Mesenchymal stem cell (in vitro differentiated cells and primary cell): Measurements from ENCODE around the gene ANKRD16.

Experiments used
- DNase-seq: peaks from one replicate; pipeline ENCODE4 v3.0.0-alpha.2; 2013
- H2AFZ ChIP-seq: one replicate; pipeline ENCODE4 v1.6.1; 2013; ENCODE audit warnings: low read depth, mild to moderate bottlenecking, control low read depth, inconsistent platforms, low read length, moderate library complexity
- H2AK5ac ChIP-seq: 2 replicates; pipeline ENCODE4 v1.6.1; 2013; ENCODE audit warnings: low read length, moderate library complexity, mild to moderate bottlenecking, inconsistent platforms; ENCODE audit not compliant: severe bottlenecking
- H2BK120ac ChIP-seq: one replicate; pipeline ENCODE4 v1.6.1; 2013; ENCODE audit warnings: low read depth, mild to moderate bottlenecking, inconsistent platforms, low read length, moderate library complexity
- H2BK12ac ChIP-seq, 2 experiments: one replicate each; pipeline ENCODE4 v1.6.1; 2013; ENCODE audit warnings: inconsistent platforms in 2 of 2, low read length in 2 of 2, mild to moderate bottlenecking in 2 of 2, moderate library complexity in 2 of 2, control low read depth in 1 of 2
- H2BK15ac ChIP-seq: one replicate; pipeline ENCODE4 v1.6.1; 2013; ENCODE audit warnings: mild to moderate bottlenecking, low read depth, inconsistent platforms; ENCODE audit not compliant: poor library complexity, severe bottlenecking
- H2BK5ac ChIP-seq: 2 replicates; pipeline ENCODE4 v1.6.1; 2013; ENCODE audit warnings: low read depth, mild to moderate bottlenecking, low read length, control low read depth, inconsistent platforms; ENCODE audit not compliant: poor library complexity, severe bottlenecking
- H3K14ac ChIP-seq, 2 experiments: one replicate each; pipeline ENCODE4 v1.6.1; 2013; ENCODE audit warnings: inconsistent platforms in 2 of 2, low read length in 2 of 2, control low read depth in 1 of 2, mild to moderate bottlenecking in 1 of 2, moderate library complexity in 1 of 2
- H3K18ac ChIP-seq, 2 experiments: one replicate each; pipeline ENCODE4 v1.6.1; 2013; ENCODE audit warnings: inconsistent platforms in 2 of 2, low read length in 2 of 2, control low read depth in 1 of 2, low read depth in 1 of 2, mild to moderate bottlenecking in 1 of 2
- H3K23ac ChIP-seq, 2 experiments: one replicate each; pipeline ENCODE4 v1.6.1; 2013; ENCODE audit warnings: inconsistent platforms in 2 of 2, low read length in 2 of 2, mild to moderate bottlenecking in 2 of 2, moderate library complexity in 2 of 2, control low read depth in 1 of 2
- H3K27ac ChIP-seq: 2 replicates; pipeline ENCODE4 v1.5.1; 2013; ENCODE audit warnings: mild to moderate bottlenecking, moderate library complexity, low read length, control low read depth, inconsistent platforms; ENCODE audit not compliant: poor library complexity, severe bottlenecking
- H3K27me3 ChIP-seq, 2 experiments: 2 replicates each; pipeline versions ENCODE4 v1.6.1 to v1.7.0; 2013; ENCODE audit warnings: low read length in 2 of 2, mild to moderate bottlenecking in 2 of 2, moderate library complexity in 2 of 2, control low read depth in 1 of 2, inconsistent platforms in 1 of 2; ENCODE audit not compliant: control insufficient read depth in 1 of 2, insufficient read depth in 1 of 2
- H3K36me3 ChIP-seq, 2 experiments: 2 replicates each; pipeline versions ENCODE4 v1.6.1 to v1.7.0; 2013; ENCODE audit warnings: low read length in 2 of 2, control low read depth in 1 of 2, inconsistent platforms in 1 of 2, low read depth in 1 of 2, mild to moderate bottlenecking in 1 of 2; ENCODE audit not compliant: insufficient read depth in 2 of 2, control insufficient read depth in 1 of 2
- H3K4ac ChIP-seq, 2 experiments: one replicate each; pipeline ENCODE4 v1.6.1; 2013; ENCODE audit warnings: inconsistent platforms in 2 of 2, low read length in 2 of 2, mild to moderate bottlenecking in 2 of 2, moderate library complexity in 2 of 2, control low read depth in 1 of 2, low read depth in 1 of 2
- H3K4me1 ChIP-seq: 2 replicates; pipeline ENCODE4 v1.6.1; 2013; ENCODE audit warnings: low read depth, low read length, control low read depth; ENCODE audit not compliant: control insufficient read depth, insufficient read depth
- H3K4me2 ChIP-seq: 2 replicates; pipeline ENCODE4 v1.6.1; 2013; ENCODE audit warnings: low read length, mild to moderate bottlenecking, inconsistent platforms; ENCODE audit not compliant: poor library complexity, severe bottlenecking
- H3K4me3 ChIP-seq, 2 experiments: 2 replicates each; pipeline versions ENCODE4 v1.5.1 to v1.7.0; 2013; ENCODE audit warnings: low read length in 2 of 2, mild to moderate bottlenecking in 2 of 2, control low read depth in 1 of 2, low read depth in 1 of 2; ENCODE audit not compliant: insufficient read depth in 1 of 2
- H3K79me1 ChIP-seq: replicated peaks from 2 replicates; pipeline ENCODE4 v1.6.1; 2013; ENCODE audit warnings: mild to moderate bottlenecking, control low read depth, low read length, inconsistent platforms; ENCODE audit not compliant: poor library complexity, severe bottlenecking
- H3K9ac ChIP-seq: 2 replicates; pipeline ENCODE4 v1.7.0; 2013; ENCODE audit warnings: mild to moderate bottlenecking, low read length, moderate library complexity
- H3K9me3 ChIP-seq: 2 replicates; pipeline ENCODE4 v1.7.0; 2013; ENCODE audit warnings: mild to moderate bottlenecking, low read length; ENCODE audit not compliant: control insufficient read depth
- H4K8ac ChIP-seq: one replicate; pipeline ENCODE4 v1.6.1; 2013; ENCODE audit warnings: inconsistent platforms, mild to moderate bottlenecking, low read length, moderate library complexity
- H4K91ac ChIP-seq: one replicate; pipeline ENCODE4 v1.6.1; 2013; ENCODE audit warnings: mild to moderate bottlenecking, low read length, inconsistent platforms
- WGBS: methylation state at CpG from one replicate; pipeline ENCODE4 v1.1.7; 2013; ENCODE audit warnings: mixed read lengths; 5-methylcytosine and 5-hydroxymethylcytosine counted together

ANKRD16 gene

DNA sequence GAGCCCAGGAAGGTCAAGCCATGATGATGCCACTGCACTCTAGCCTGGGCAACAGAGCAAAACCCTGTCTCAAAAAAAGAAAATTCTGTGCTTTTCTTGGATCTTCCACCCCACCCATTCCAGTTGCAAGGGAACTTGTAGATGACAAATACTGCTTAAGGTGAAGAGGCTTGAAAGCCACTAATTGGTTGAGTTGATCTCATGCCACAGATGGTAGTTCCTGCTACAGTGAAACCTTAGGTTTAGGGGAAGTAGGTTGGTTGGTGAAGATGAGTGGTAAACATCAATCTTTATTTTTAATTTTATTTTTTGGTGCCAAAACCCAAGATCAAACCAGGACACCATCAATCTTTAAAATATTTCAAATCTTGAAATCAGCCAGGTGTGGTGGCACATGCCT, 73.5 kb downstream of the ANKRD16 start:
- peaks cover 1% of the 10 kb centered on the region for H3K4me1 ChIP-seq
- no peak overlapping the region for H3K4ac ChIP-seq
- H3K9me3 ChIP-seq, result no peaks in the 10 kb centered on the region
- H2BK15ac ChIP-seq, result no peak overlapping the region
- H3K27me3 ChIP-seq, result no peaks in the 10 kb centered on the region
- H4K8ac ChIP-seq, result no peak overlapping the region
- H4K91ac ChIP-seq, result no peak overlapping the region
- H3K27ac ChIP-seq, result no peak overlapping the region
- H3K79me1 ChIP-seq, result peaks cover 4% of the 10 kb centered on the region
- H3K23ac ChIP-seq, result no peak overlapping the region
- no peak for DNase-seq
- no peak overlapping the region for H3K18ac ChIP-seq
- no peaks in the 10 kb centered on the region for H3K36me3 ChIP-seq
- no peak overlapping the region for H3K4me2 ChIP-seq
- no peak overlapping the region for H3K4me3 ChIP-seq
- H2BK12ac ChIP-seq, result no peak overlapping the region
- H3K14ac ChIP-seq, result no peak overlapping the region
- no peak overlapping the region for H2BK120ac ChIP-seq
- no peak overlapping the region for H2BK5ac ChIP-seq
- no peak overlapping the region for H2AFZ ChIP-seq
- no peak overlapping the region for H3K9ac ChIP-seq
- no peak overlapping the region for H2AK5ac ChIP-seq

DNA sequence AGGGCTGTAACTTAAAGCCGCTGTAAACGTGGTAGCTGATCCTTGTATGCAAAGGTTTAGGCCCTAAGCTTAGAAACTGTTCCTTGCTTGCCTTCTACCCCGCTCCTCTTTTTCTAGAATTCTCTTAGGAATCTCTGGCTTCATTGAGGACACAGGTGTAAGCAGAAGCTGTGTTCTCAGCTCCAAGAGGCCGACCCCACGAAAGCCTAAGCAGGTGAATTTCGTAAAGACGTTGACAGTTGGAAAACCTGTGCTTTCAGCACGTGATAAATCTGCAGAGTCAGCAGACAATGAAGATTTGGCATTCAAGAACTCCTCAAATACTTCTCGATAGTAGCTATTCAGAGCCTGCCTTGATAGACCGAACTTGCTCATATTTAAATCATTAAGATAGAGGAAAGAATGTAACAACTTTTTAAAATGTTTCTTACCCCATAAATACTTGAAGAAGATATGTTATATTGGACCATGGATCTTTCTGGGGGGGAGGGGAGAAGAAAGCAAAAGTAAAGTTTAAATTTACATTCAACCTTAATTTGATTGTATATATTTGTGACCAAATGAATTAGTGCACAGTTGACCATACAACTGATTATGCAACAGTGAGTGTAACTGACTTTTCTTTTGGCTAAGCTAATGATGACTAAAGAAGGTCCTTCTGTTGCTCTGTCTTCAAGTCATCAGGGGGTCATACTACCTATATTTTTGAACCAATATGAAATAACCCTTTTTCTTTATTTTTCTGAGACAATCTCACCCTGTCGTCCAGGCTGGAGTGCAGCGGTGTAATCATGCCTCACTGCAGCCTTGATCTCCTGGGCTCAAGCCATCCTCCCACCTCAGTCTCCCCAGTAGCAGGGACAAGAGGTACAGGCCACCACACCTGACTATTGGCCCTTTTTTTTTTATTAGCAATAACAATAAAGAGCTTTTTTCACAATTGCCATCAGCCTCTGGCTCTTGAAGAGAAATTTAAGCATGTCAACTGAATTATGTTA, 75.3 kb downstream of the ANKRD16 start:
- Histone ChIP-seq H3K4me1 (peaks cover 1% of the 10 kb centered on the region), H3K23ac (no peak overlapping the region), H3K79me1 (peaks cover 4% of the 10 kb centered on the region), H4K91ac (no peak overlapping the region), H2BK120ac (no peak overlapping the region), H2BK12ac (no peak overlapping the region), H2AK5ac (no peak overlapping the region), H3K18ac (peak overlapping the region in 1 of 2 experiments; percentile 97), H2BK15ac (no peak overlapping the region), H2AFZ (peak overlapping the region; percentile 36), H3K4ac (peak overlapping the region in 1 of 2 experiments; percentile 5), H2BK5ac (no peak overlapping the region), H3K14ac (no peak overlapping the region), H3K4me2 (peak overlapping the region; percentile 81), H3K4me3 (peak overlapping the region; percentile 91 to 98), H3K36me3 (no peaks in the 10 kb centered on the region), H3K9ac (peak overlapping the region; percentile 98), H3K27me3 (no peaks in the 10 kb centered on the region), H3K27ac (peak overlapping the region; percentile 73), H4K8ac (peak overlapping the region; percentile 5), H3K9me3 (no peaks in the 10 kb centered on the region)
- peak; percentile 26 for DNase-seq
- 32% methylated on average over 9 of the region's 12 CpGs for WGBS

DNA sequence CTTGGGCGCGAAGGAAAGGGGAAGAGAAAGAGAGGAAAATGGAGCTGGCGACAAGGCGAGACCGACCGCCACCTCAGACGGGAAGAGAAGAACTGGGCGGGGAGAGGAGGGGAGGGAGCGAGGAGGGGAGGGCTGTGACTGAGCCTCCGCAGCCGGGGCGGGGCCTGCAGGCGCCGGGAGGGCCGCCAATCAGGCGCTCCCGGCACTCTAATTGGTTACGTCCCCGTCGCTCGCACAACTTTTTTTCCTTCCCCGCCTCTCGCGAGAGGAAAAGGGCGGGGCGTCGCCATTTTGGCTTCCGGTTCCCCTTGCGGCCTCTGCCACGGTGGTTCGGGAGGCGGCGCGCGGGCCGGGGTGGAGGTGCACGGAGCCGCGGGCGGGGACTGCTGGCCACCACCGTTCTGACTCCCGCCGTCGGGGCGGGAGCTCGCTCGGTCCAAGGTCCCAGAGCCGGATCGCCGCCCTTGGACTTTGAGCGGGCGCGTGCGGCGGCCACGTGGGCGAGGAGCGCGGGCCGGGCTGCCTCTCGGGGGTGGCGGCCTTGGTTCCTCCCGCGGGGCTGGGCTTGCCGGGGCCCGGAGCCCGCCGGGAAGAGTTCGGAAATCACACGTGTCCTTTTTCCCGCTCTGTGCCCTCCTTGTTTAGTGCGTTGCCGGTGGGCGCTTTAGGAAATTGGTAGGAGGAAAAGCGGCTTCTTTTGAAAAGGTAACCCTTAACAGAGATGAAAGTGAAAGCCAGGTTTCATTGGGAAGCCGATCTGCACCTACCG, 76.2 kb downstream of the ANKRD16 start, which contains the start of gene GDI2:
TSS of gene GDI2 (minus strand) at position 94 of the 769 bp plus-strand sequence. CDS start 176 bp downstream, outside the sequence.
- peak within 1 kb of the TSS; percentile 70 for H2AFZ ChIP-seq
- H4K8ac ChIP-seq, result peak within 1 kb of the TSS; percentile 99
- H2BK12ac ChIP-seq, result peak within 1 kb of the TSS in 1 of 2 experiments; percentile 50
- H3K4ac ChIP-seq, result peak within 1 kb of the TSS; percentile 80 to 100
- peak within 1 kb of the TSS; percentile 98 for H3K9ac ChIP-seq
- WGBS, result under 1% methylated on average over 71 of the region's 77 CpGs
- peaks cover 1% of the 10 kb centered on the region for H3K4me1 ChIP-seq
- peak within 1 kb of the TSS; percentile 100 for H4K91ac ChIP-seq
- H3K27ac ChIP-seq, result peak within 1 kb of the TSS; percentile 95
- H3K18ac ChIP-seq, result peak within 1 kb of the TSS; percentile 100
- no peaks in the 10 kb centered on the region for H3K9me3 ChIP-seq
- peak within 1 kb of the TSS; percentile 76 to 100 for H3K14ac ChIP-seq
- peak within 1 kb of the TSS; percentile 98 for H2BK5ac ChIP-seq
- DNase-seq, result peak; percentile 98
- no peaks in the 10 kb centered on the region for H3K27me3 ChIP-seq
- H3K36me3 ChIP-seq, result no peaks in the 10 kb centered on the region
- peak within 1 kb of the TSS; percentile 93 for H2BK15ac ChIP-seq
- H2AK5ac ChIP-seq, result no peak within 1 kb of the TSS
- peak within 1 kb of the TSS; percentile 98 to 100 for H3K4me3 ChIP-seq
- H3K23ac ChIP-seq, result peak within 1 kb of the TSS in 1 of 2 experiments; percentile 86
- peak within 1 kb of the TSS; percentile 81 for H3K4me2 ChIP-seq
- peak within 1 kb of the TSS; percentile 80 for H2BK120ac ChIP-seq
- peaks cover 4% of the 10 kb centered on the region for H3K79me1 ChIP-seq

DNA sequence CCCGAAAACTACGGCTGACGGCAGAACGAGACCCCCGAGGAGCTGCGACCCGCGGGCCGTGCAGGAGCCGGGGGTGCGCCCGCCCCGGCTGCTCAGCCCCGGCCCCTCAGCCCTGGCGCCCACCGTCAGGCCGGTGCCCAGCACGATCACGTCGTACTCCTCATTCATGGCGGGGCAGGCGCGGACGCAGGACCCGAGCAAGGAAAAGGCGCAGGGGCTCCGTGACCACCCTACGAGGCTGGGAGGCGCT, 76.7 kb downstream of the ANKRD16 start:
- no peak overlapping the region for H2AK5ac ChIP-seq
- WGBS, result 0% methylated on average over 29 of the region's 29 CpGs

More for the DNA sequence above, 76.7 kb downstream of the ANKRD16 start:
- Histone ChIP-seq H3K4me2 (peak overlapping the region; percentile 77), H3K27me3 (no peaks in the 10 kb centered on the region), H3K36me3 (peaks cover 1 to 4% of the 10 kb centered on the region in 2 experiments), H3K4ac (peak overlapping the region; percentile 79 to 100), H2BK5ac (peak overlapping the region; percentile 94), H3K18ac (peak overlapping the region; percentile 100), H3K14ac (peak overlapping the region; percentile 76 to 100), H3K79me1 (peaks cover 4% of the 10 kb centered on the region), H3K23ac (no peak overlapping the region), H3K27ac (peak overlapping the region; percentile 95), H2BK15ac (peak overlapping the region; percentile 93), H4K91ac (peak overlapping the region; percentile 100), H2BK12ac (peak overlapping the region in 1 of 2 experiments; percentile 50), H3K4me1 (peaks cover 3% of the 10 kb centered on the region), H2BK120ac (peak overlapping the region; percentile 54), H4K8ac (peak overlapping the region; percentile 99), H3K9me3 (no peaks in the 10 kb centered on the region), H3K4me3 (peak overlapping the region; percentile 98 to 100), H3K9ac (peak overlapping the region; percentile 98), H2AFZ (peak overlapping the region; percentile 58)
- DNase-seq, result no peak
